ENCODE measurements around the gene LRRC3C. TPM values are rescaled to one million over a fixed set of nuclear protein-coding genes. Genes with fewer than 3 reads are reported as not detected.
A peak's percentile ranks its signal among the peaks of the same experiment; 100 is the strongest.

LRRC3C gene
- total and polyA plus RNA-seq, 9 donors = 0.18 TPM; not detected in 8

DNA sequence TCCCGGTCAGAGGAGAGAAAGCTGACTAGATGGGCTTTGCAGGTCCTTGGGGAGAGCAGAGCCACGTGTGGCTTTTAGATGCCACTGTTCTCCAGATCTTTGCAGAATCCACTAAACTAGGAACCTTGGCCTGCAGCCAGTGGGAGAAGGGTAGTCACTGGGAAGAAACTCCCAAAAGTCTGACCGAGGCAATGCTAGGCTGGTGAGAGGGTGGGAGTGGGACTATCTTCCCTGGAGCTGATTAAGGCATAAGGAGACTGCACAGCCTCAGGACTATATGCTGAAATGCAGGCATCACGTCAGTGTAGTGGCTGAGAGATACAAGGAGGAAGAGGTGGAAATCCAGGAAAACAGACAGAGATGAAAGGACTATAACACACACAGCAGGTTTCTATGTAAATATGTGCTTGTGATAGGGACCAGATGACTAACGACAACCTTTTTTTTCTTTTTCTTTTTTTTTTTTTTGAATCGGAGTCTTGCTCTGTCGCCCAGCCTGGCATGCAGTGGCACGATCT lies 33.1 kb downstream of the LRRC3C start:
- Histone ChIP-seq H3K4me1 (ENCODE audit: control insufficient read depth, insufficient read depth, low read length) (peaks cover 3% of the 10 kb centered on the region), H3K27me3 (ENCODE audit: control insufficient read depth, insufficient read depth, low read length) (peaks cover 6% of the 10 kb centered on the region), H3K36me3 (ENCODE audit: control insufficient read depth, insufficient read depth, low read length) (no peaks in the 10 kb centered on the region), H3K27ac (ENCODE audit: low read length) (no peak overlapping the region), H3K9me3 (replicated peaks; ENCODE audit: control insufficient read depth, low read depth, low read length) (no peaks in the 10 kb centered on the region), H3K4me3 (ENCODE audit: low read length) (no peak overlapping the region)
- WGBS (ENCODE audit: insufficient coverage) = 42% methylated on average over 5 of the region's 8 CpGs
- DNase-seq = no peak

- DNase-seq = no peak
- H3K4me3 ChIP-seq (ENCODE audit: low read length) = no peak within 1 kb of the TSS
- no peaks in the 10 kb centered on the region for H3K9me3 ChIP-seq (replicated peaks; ENCODE audit: control insufficient read depth, low read depth, low read length)
- H3K27me3 ChIP-seq (ENCODE audit: control insufficient read depth, insufficient read depth, low read length) = peaks cover 11% of the 10 kb centered on the region
- peaks cover 3% of the 10 kb centered on the region for H3K4me1 ChIP-seq (ENCODE audit: control insufficient read depth, insufficient read depth, low read length)
- no peaks in the 10 kb centered on the region for H3K36me3 ChIP-seq (ENCODE audit: control insufficient read depth, insufficient read depth, low read length)
- H3K27ac ChIP-seq (ENCODE audit: low read length) = no peak within 1 kb of the TSS
- 76% methylated on average over 2 of the region's 6 CpGs for WGBS (ENCODE audit: insufficient coverage)
Observed at GRCh38 chr17:39962642-39963220, 35.2 kb downstream of the LRRC3C start, which contains the start of gene GSDMA. Gene GSDMA, plus strand, starts transcription at chr17:39963004. Its CDS starts 2,684 bp downstream, at chr17:39965688.

- 79% methylated on average over 5 of the region's 6 CpGs for WGBS (ENCODE audit: insufficient coverage)
Observed at GRCh38 chr17:39963829-39964228, 36.3 kb downstream of the LRRC3C start.

DNA sequence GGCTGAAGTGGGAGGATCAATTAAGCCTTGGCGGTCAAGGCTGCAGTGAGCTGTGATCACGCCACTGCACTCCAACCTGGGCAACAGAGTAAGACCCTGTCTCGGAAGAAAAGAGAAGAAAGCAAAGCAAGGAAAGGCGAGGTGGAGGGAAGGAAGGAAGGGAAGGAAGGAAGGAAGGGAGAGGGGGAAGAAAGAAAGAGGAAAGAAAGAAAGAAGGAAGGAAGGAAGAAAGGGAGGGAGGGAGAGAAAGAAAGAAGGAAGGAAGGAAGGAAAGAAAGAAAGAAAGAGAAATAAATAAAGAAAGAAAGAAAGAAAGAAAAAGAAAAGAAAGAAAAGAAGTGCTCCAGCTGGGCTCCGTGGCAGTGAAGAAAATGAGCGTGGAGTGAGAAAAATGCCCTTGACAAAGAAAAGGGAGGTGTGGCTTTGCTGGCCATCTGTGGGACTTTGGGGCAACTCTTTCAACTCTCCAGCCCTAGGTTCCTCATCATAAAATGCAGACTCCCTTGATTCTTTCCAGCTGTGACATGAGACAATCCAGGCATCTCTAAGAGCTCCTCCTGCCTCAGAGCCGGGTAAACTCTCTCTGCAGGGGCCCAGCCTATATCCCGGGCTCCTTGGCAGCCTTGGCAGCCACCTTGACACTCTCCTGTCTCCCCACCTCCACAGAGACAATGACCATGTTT lies 37.6 kb downstream of the LRRC3C start:
- H3K27me3 ChIP-seq (ENCODE audit: control insufficient read depth, insufficient read depth, low read length) = peaks cover 21% of the 10 kb centered on the region
- H3K27ac ChIP-seq (ENCODE audit: low read length) = no peak overlapping the region
- H3K4me1 ChIP-seq (ENCODE audit: control insufficient read depth, insufficient read depth, low read length) = no peaks in the 10 kb centered on the region
- WGBS (ENCODE audit: insufficient coverage) = 43% methylated on average over 7 of the region's 8 CpGs
- H3K4me3 ChIP-seq (ENCODE audit: low read length) = no peak overlapping the region
- no peaks in the 10 kb centered on the region for H3K36me3 ChIP-seq (ENCODE audit: control insufficient read depth, insufficient read depth, low read length)
- no peak for DNase-seq
- H3K9me3 ChIP-seq (replicated peaks; ENCODE audit: control insufficient read depth, low read depth, low read length) = no peaks in the 10 kb centered on the region

More at GRCh38 chr17:39963829-39964228, 36.3 kb downstream of the LRRC3C start:
- Histone ChIP-seq H3K4me3 (ENCODE audit: low read length) (no peak overlapping the region), H3K4me1 (ENCODE audit: control insufficient read depth, insufficient read depth, low read length) (peaks cover 3% of the 10 kb centered on the region), H3K36me3 (ENCODE audit: control insufficient read depth, insufficient read depth, low read length) (no peaks in the 10 kb centered on the region), H3K9me3 (replicated peaks; ENCODE audit: control insufficient read depth, low read depth, low read length) (no peaks in the 10 kb centered on the region), H3K27ac (ENCODE audit: low read length) (no peak overlapping the region), H3K27me3 (ENCODE audit: control insufficient read depth, insufficient read depth, low read length) (peaks cover 14% of the 10 kb centered on the region)
- no peak for DNase-seq

DNA sequence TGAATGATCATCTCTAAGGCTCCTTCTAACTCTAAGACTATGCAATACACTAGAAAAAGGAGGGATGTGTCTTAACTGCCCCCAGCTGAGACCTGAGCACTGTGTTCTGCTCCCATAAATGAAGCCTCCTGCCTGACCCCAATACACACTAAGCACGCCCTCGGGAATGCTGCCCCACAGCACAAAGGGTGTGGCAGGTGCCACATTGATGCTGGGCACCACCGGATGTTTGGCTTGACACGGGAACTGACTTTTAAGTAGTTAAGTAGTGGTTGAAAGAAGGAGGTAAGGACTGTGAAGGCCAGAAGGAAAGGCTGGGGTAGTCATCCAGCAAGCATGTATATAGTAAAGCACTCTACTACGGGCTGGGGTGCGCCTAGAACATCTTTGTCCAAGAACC lies 39.2 kb downstream of the LRRC3C start:
- WGBS (ENCODE audit: insufficient coverage) = 92% methylated on average over 2 of the region's 6 CpGs
- Histone ChIP-seq H3K4me3 (ENCODE audit: low read length) (no peak overlapping the region), H3K27ac (ENCODE audit: low read length) (no peak overlapping the region), H3K27me3 (ENCODE audit: control insufficient read depth, insufficient read depth, low read length) (peaks cover 34% of the 10 kb centered on the region), H3K4me1 (ENCODE audit: control insufficient read depth, insufficient read depth, low read length) (no peaks in the 10 kb centered on the region), H3K36me3 (ENCODE audit: control insufficient read depth, insufficient read depth, low read length) (no peaks in the 10 kb centered on the region), H3K9me3 (replicated peaks; ENCODE audit: control insufficient read depth, low read depth, low read length) (no peaks in the 10 kb centered on the region)
- no peak for DNase-seq

GRCh38 chr17:39968761-39969160 lies 41.2 kb downstream of the LRRC3C start:
- 33% methylated on average over 1 of the region's 2 CpGs for WGBS (ENCODE audit: insufficient coverage)
- no peaks in the 10 kb centered on the region for H3K36me3 ChIP-seq (ENCODE audit: control insufficient read depth, insufficient read depth, low read length)
- H3K27ac ChIP-seq (ENCODE audit: low read length) = no peak overlapping the region
- H3K27me3 ChIP-seq (ENCODE audit: control insufficient read depth, insufficient read depth, low read length) = peaks cover 37% of the 10 kb centered on the region
- H3K4me1 ChIP-seq (ENCODE audit: control insufficient read depth, insufficient read depth, low read length) = no peaks in the 10 kb centered on the region
- H3K9me3 ChIP-seq (replicated peaks; ENCODE audit: control insufficient read depth, low read depth, low read length) = no peaks in the 10 kb centered on the region
- DNase-seq = no peak
- no peak overlapping the region for H3K4me3 ChIP-seq (ENCODE audit: low read length)

GRCh38 chr17:39969375-39969774 lies 41.8 kb downstream of the LRRC3C start:
- H3K27ac ChIP-seq (ENCODE audit: low read length) = no peak overlapping the region
- H3K36me3 ChIP-seq (ENCODE audit: control insufficient read depth, insufficient read depth, low read length) = no peaks in the 10 kb centered on the region
- WGBS (ENCODE audit: insufficient coverage) = 70% methylated on average over 6 of the region's 6 CpGs
- no peak for DNase-seq
- no peaks in the 10 kb centered on the region for H3K4me1 ChIP-seq (ENCODE audit: control insufficient read depth, insufficient read depth, low read length)
- peaks cover 37% of the 10 kb centered on the region for H3K27me3 ChIP-seq (ENCODE audit: control insufficient read depth, insufficient read depth, low read length)
- no peak overlapping the region for H3K4me3 ChIP-seq (ENCODE audit: low read length)
- H3K9me3 ChIP-seq (replicated peaks; ENCODE audit: control insufficient read depth, low read depth, low read length) = no peaks in the 10 kb centered on the region

DNA sequence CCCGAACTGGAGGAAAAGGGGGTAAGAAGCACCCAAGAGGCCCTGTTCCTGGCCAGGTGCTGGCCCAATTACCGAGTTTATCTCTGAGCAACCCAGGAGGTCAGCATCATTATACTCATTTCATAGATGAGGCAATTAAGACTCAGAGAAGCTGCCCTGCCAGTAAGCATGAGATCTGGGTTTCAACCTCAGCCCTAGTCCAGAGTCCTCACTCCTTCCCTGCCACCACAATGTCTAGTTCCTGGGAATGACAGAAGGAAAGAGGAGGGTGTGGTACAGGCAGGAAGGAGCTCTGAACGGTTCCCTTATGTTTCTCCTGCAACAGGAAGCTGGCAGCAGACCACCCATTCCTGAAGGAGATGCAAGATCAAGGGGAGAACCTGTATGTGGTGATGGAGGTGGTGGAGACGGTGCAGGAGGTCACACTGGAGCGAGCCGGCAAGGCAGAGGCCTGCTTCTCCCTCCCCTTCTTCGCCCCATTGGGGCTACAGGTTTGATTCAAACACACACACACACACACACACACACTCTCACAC lies 42.7 kb downstream of the LRRC3C start:
- peaks cover 37% of the 10 kb centered on the region for H3K27me3 ChIP-seq (ENCODE audit: control insufficient read depth, insufficient read depth, low read length)
- no peak for DNase-seq
- H3K36me3 ChIP-seq (ENCODE audit: control insufficient read depth, insufficient read depth, low read length) = no peaks in the 10 kb centered on the region
- 40% methylated on average over 3 of the region's 7 CpGs for WGBS (ENCODE audit: insufficient coverage)
- no peak overlapping the region for H3K27ac ChIP-seq (ENCODE audit: low read length)
- no peak overlapping the region for H3K4me3 ChIP-seq (ENCODE audit: low read length)
- H3K9me3 ChIP-seq (replicated peaks; ENCODE audit: control insufficient read depth, low read depth, low read length) = no peaks in the 10 kb centered on the region
- H3K4me1 ChIP-seq (ENCODE audit: control insufficient read depth, insufficient read depth, low read length) = no peaks in the 10 kb centered on the region

DNA sequence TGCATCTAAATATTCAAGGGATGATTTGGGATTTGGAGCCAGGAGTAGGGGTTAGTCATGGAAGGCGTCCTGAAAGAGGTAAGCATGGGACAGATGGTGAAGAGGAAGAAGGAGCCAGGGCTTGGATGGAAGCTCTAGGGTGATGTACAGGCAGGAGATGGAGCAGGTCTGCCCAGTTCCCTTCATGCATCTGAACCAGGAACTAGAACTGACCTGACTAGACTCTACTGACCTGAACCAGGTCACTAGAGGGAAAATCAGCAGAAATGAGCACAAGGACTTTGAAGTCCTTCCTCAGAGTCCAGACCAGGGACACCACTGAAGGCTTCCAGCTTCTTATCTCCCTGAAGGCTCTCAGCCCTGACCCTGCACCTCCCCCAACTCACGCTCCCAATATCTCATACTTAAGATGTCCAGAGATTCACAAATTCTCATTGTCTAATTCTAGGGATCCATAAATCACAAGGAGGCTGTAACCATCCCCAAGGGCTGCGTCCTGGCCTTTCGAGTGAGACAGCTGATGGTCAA lies 43.6 kb downstream of the LRRC3C start:
- H3K27me3 ChIP-seq (ENCODE audit: control insufficient read depth, insufficient read depth, low read length) = peaks cover 36% of the 10 kb centered on the region
- H3K36me3 ChIP-seq (ENCODE audit: control insufficient read depth, insufficient read depth, low read length) = no peaks in the 10 kb centered on the region
- H3K9me3 ChIP-seq (replicated peaks; ENCODE audit: control insufficient read depth, low read depth, low read length) = no peaks in the 10 kb centered on the region
- 95% methylated on average over 3 of the region's 4 CpGs for WGBS (ENCODE audit: insufficient coverage)
- H3K4me3 ChIP-seq (ENCODE audit: low read length) = no peak overlapping the region
- H3K4me1 ChIP-seq (ENCODE audit: control insufficient read depth, insufficient read depth, low read length) = no peaks in the 10 kb centered on the region
- H3K27ac ChIP-seq (ENCODE audit: low read length) = no peak overlapping the region
- DNase-seq = no peak

DNA sequence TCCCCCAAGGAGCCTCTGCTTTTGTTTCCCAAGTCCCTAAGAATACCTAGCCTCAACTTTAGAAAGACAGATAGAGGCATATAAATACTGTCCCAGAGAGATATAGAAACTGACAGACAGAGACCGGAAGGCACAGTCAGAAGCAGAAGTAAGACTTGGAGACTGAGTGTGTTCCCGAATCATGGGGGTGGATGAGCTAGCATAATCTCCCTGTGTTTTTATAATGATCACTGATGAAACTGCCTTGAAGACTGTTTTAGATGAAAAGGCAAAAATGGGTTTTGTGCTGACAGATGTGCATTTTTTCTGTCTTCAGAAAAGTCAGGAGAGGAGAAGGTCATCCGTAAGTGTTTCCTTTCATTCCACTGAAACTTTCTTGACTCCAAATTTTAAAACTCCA lies 44.7 kb downstream of the LRRC3C start:
- H3K4me3 ChIP-seq (ENCODE audit: low read length) = no peak overlapping the region
- H3K9me3 ChIP-seq (replicated peaks; ENCODE audit: control insufficient read depth, low read depth, low read length) = no peaks in the 10 kb centered on the region
- DNase-seq = peak; percentile 49
- peaks cover 39% of the 10 kb centered on the region for H3K27me3 ChIP-seq (ENCODE audit: control insufficient read depth, insufficient read depth, low read length)
- no peak overlapping the region for H3K27ac ChIP-seq (ENCODE audit: low read length)
- WGBS (ENCODE audit: insufficient coverage) = 33% methylated on average over 2 of the region's 3 CpGs
- H3K4me1 ChIP-seq (ENCODE audit: control insufficient read depth, insufficient read depth, low read length) = no peaks in the 10 kb centered on the region
- H3K36me3 ChIP-seq (ENCODE audit: control insufficient read depth, insufficient read depth, low read length) = no peaks in the 10 kb centered on the region
